Measurements from ENCODE around the gene SDK1. TPM values are rescaled to one million over a fixed set of nuclear protein-coding genes. Genes with fewer than 3 reads are reported as not detected.

Gene SDK1
- total and polyA plus RNA-seq, 11 donors = 2.2 to 5.8 (median 3.4) TPM

DNA sequence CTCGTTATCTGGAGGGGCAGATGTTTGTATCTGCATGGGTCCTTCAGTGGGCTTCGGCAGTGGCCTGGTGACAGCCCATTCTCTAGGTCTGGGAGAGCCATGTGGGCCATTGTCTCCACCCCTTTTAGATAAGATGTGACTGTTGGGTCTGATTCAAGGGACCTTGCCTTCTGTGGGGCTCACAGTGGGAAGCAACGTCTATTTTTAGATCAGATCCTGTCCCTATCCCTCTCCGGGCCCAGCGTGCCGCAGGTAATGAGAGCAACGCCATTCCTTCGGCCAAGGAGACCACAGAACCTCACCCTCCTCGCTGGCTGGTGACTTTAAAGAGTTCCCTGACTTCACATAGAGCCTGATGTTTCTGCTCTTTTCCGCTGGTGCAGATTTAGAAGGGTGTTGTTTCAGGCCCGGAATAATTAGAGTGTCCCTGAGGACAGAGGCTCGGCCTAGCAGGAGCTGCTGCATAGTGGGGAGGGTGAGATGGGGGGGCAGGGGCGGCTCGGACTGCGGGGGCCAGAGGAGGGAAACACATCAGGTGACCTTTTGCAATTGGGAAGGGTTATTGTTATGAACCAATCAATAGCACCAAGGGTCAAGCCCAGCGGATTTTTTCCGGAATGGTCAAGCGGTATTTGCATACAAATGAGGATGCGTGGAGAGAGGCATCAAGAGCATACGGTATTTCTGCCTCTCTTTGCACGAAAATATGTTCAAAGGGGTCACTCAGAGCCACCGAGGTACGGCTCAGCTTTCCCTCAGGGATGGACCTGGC is 878.0 kb downstream of the SDK1 start:
- no peaks in the 10 kb centered on the region for H3K27me3 ChIP-seq
- no peak overlapping the region for H3K4me3 ChIP-seq
- intact Hi-C loops (cut with DNase I) = no loop called here
- H3K9me3 ChIP-seq = no peaks in the 10 kb centered on the region
- no peak overlapping the region for H3K27ac ChIP-seq
- ATAC-seq = peak; percentile 55 to 76 (median 60)
- no peaks in the 10 kb centered on the region for H3K4me1 ChIP-seq
- H3K36me3 ChIP-seq = no peaks in the 10 kb centered on the region
- WGBS, 4 donors = 62 to 71% (median 68%) methylated on average over 21 to 23 of the region's 23 CpGs
- DNase-seq = peak in 2 of 5 donors; percentile 28 to 51
- TF ChIP-seq POLR2A (IDR thresholded peaks at IDR 0.05) = no peak
- TF ChIP-seq, protein P1, sequence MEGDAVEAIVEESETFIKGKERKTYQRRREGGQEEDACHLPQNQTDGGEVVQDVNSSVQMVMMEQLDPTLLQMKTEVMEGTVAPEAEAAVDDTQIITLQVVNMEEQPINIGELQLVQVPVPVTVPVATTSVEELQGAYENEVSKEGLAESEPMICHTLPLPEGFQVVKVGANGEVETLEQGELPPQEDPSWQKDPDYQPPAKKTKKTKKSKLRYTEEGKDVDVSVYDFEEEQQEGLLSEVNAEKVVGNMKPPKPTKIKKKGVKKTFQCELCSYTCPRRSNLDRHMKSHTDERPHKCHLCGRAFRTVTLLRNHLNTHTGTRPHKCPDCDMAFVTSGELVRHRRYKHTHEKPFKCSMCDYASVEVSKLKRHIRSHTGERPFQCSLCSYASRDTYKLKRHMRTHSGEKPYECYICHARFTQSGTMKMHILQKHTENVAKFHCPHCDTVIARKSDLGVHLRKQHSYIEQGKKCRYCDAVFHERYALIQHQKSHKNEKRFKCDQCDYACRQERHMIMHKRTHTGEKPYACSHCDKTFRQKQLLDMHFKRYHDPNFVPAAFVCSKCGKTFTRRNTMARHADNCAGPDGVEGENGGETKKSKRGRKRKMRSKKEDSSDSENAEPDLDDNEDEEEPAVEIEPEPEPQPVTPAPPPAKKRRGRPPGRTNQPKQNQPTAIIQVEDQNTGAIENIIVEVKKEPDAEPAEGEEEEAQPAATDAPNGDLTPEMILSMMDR (IDR thresholded peaks at IDR 0.05) = no peak

DNA sequence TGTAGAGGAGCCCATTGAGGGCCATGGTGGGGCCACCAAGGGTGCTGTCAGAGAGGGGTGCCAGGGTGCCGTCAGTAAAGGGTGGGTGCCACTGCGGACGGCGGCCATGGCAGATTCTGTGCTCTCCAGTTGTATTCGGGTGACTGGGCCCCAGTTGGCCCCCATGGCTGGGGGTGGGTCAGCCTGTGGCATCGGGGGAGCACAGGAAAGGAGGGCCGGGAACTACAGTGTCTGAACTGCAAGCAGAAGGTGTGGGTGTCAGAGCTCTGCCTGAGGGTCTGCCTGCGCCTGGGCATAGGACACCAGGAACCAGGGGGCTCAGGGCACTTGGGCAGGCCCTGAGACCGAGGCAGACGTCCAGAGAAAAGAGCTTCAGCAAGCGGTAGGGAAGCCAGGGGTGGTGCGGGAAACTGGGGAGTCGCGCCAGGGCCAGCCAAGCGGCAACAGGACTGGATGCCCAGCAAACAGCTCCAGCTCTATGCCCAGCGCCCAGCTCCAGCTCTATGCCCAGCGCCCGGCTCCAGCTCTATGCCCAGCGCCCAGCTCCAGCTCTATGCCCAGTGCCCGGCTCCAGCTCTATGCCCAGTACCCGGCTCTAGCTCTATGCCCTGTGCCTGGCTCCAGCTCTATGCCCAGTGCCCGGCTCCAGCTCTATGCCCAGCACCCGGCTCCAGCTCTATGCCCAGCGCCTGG is 878.8 kb downstream of the SDK1 start:
- Histone ChIP-seq H3K4me1 (no peaks in the 10 kb centered on the region), H3K27ac (no peak overlapping the region), H3K4me3 (no peak overlapping the region), H3K9me3 (no peaks in the 10 kb centered on the region), H3K27me3 (no peaks in the 10 kb centered on the region), H3K36me3 (no peaks in the 10 kb centered on the region)
- TF ChIP-seq POLR2A (IDR thresholded peaks at IDR 0.05) = no peak
- TF ChIP-seq, protein P1 (IDR thresholded peaks at IDR 0.05) = no peak
- ATAC-seq (no peak), DNase-seq (peak in 2 of 5 donors; percentile 14 to 57)
- intact Hi-C loops (cut with DNase I) = no loop called here
- 92 to 95% (median 95%) methylated on average over 17 to 24 of the region's 24 CpGs for WGBS, 4 donors

DNA sequence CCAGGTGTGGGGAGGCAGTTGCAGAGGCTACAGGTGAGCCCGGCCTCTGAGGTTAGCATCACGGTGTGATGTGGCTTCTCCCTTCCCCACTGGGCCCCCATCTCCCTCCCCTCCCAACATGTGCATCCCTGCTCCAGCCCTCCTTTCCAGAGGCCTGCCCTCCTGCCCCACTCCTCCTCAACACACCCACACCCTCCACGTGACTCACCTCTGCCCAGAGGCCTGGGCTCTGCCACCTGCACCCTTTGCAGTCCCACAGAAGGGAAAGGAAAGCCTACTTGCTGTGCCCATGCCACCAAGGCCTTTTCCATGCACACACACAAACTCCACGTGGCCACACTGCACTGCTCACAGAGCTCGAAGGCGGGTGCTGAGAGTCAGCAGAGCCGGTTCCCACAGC is 880.4 kb downstream of the SDK1 start:
- Histone ChIP-seq H3K4me1 (no peaks in the 10 kb centered on the region), H3K27ac (no peak overlapping the region), H3K36me3 (no peaks in the 10 kb centered on the region), H3K9me3 (no peaks in the 10 kb centered on the region), H3K27me3 (no peaks in the 10 kb centered on the region), H3K4me3 (no peak overlapping the region)
- 90 to 91% (median 90%) methylated on average over 7 of the region's 7 CpGs for WGBS, 4 donors
- ATAC-seq (no peak), DNase-seq (peak in 2 of 5 donors; percentile 13 to 24)
- no peak for TF ChIP-seq POLR2A (IDR thresholded peaks at IDR 0.05)
- TF ChIP-seq, protein P1 (IDR thresholded peaks at IDR 0.05) = no peak
- intact Hi-C loops (cut with DNase I) = no loop called here

DNA sequence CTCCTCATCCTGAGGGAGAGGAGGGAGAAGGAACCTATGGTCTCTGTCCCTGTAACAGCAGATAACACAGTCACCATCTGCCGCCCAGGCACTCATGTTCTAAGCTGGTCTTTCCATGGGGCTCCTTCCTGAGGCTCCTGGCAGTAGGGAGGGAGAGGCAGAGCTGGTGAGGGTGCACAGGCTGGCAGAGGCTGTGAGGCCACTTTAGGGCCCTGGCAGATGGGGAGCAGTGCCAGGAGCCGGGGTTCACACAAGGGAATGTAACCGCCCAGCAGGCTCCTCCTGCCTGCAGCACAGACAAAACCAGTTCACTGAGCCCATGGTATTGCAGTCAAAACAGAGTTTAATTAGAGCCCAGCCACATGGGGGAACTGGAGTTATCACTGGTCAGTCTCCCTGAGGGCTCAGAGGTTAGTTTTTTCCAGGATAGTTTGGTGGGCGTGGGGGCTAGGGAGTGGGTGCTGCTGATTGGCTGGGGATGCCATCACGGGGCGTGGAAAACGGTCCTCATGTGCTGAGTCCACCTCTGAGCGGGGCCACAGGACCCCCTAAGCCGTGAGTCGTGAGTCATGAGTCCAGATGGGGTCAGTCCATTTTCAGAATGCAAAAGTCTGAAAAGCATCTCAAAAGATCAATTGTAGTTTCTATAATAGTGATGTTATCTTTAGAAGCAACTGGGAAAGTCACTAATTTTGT is 881.7 kb downstream of the SDK1 start:
- no peak for ATAC-seq
- no peaks in the 10 kb centered on the region for H3K36me3 ChIP-seq
- no peak overlapping the region for H3K27ac ChIP-seq
- no peaks in the 10 kb centered on the region for H3K4me1 ChIP-seq
- 86 to 91% (median 89%) methylated on average over 9 to 10 of the region's 10 CpGs for WGBS, 4 donors
- H3K27me3 ChIP-seq = no peaks in the 10 kb centered on the region
- H3K9me3 ChIP-seq = no peaks in the 10 kb centered on the region
- no peak overlapping the region for H3K4me3 ChIP-seq
- intact Hi-C loops (cut with DNase I) = no loop called here
- TF ChIP-seq POLR2A (IDR thresholded peaks at IDR 0.05) = no peak
- TF ChIP-seq, protein P1 (IDR thresholded peaks at IDR 0.05) = no peak
- DNase-seq = peak in 2 of 5 donors; percentile 15 to 20
